ELR (cell line): ENCODE measurements around the gene ZNF441.
"Not testable (repeated sequence)": the region's sequence is repeated elsewhere in the genome, so short reads cannot be mapped to it uniquely, and the experiment has no call there.

Source experiments
- DNase-seq: peaks from one replicate; pipeline ENCODE4 v3.0.0-alpha.2; 2015; ENCODE audit warnings: low read depth

The ZNF441 gene

GRCh38 chr19:11766597-11767591 is at the start of gene ZNF441:
TSS of gene ZNF441 (plus strand) at chr19:11767000. CDS start at chr19:11767194, 194 bp downstream.
- DNase-seq = peak; percentile 96

- DNase-seq = no peak
Measured at GRCh38 chr19:11721681-11722080, 45.1 kb upstream of the ZNF441 start.

GRCh38 chr19:11722414-11722813 is 44.4 kb upstream of the ZNF441 start:
- peak; percentile 8 for DNase-seq

- no peak for DNase-seq
Measured at GRCh38 chr19:11729586-11729985, 37.2 kb upstream of the ZNF441 start.

- DNase-seq = no peak
Measured at GRCh38 chr19:11735375-11735774, 31.4 kb upstream of the ZNF441 start.

GRCh38 chr19:11736696-11737095 is 30.1 kb upstream of the ZNF441 start:
- peak; percentile 64 for DNase-seq

GRCh38 chr19:11737964-11738745 is 28.6 kb upstream of the ZNF441 start:
- DNase-seq = peak; percentile 67

GRCh38 chr19:11738746-11739620 is 27.8 kb upstream of the ZNF441 start, which contains the start of gene ZNF823:
TSS of gene ZNF823 (minus strand) at chr19:11738946. CDS start at chr19:11738819, 127 bp downstream.
- DNase-seq = peak; percentile 99

- no peak for DNase-seq
Measured at GRCh38 chr19:11745869-11746268, 20.9 kb upstream of the ZNF441 start.

- no peak for DNase-seq
Measured at GRCh38 chr19:11747277-11747676, 19.5 kb upstream of the ZNF441 start.

- no peak for DNase-seq
Measured at GRCh38 chr19:11749751-11750150, 17.0 kb upstream of the ZNF441 start.

- no peak for DNase-seq
Measured at GRCh38 chr19:11752244-11752736, 14.5 kb upstream of the ZNF441 start.

GRCh38 chr19:11754663-11755062 is 12.1 kb upstream of the ZNF441 start:
- DNase-seq = no peak

- DNase-seq = no peak
Measured at GRCh38 chr19:11756965-11757364, 9.8 kb upstream of the ZNF441 start.

- no peak for DNase-seq
Measured at GRCh38 chr19:11759805-11760204, 7.0 kb upstream of the ZNF441 start.

GRCh38 chr19:11763117-11763516 is 3.7 kb upstream of the ZNF441 start:
- no peak for DNase-seq

- DNase-seq = no peak
Measured at GRCh38 chr19:11763611-11764010, 3.2 kb upstream of the ZNF441 start.

GRCh38 chr19:11767633-11768133 is 883 bp downstream of the ZNF441 start:
- peak; percentile 51 for DNase-seq

- no peak for DNase-seq
Measured at GRCh38 chr19:11769995-11770394, 3.2 kb downstream of the ZNF441 start.

GRCh38 chr19:11771520-11771919 is 4.7 kb downstream of the ZNF441 start:
- not testable (repeated sequence) for DNase-seq

- DNase-seq = not testable (repeated sequence)
Measured at GRCh38 chr19:11776669-11777068, 9.9 kb downstream of the ZNF441 start.
